Left kidney (tissue), 2 donors: ENCODE results near the gene XRCC3. TPM values are rescaled to one million over a fixed set of nuclear protein-coding genes. Genes with fewer than 3 reads are reported as not detected.

Experiments
- DNase-seq: peaks from one replicate; pipeline ENCODE4 v3.0.0-alpha.2; 2013
- polyA plus RNA-seq: library from polyadenylated mRNA; unstranded; fragments of 120-200 nt; gene quantifications from one replicate; pipeline ENCODE4 v1.2.1, GENCODE V29; 2013; ENCODE audit not compliant: insufficient read length

Gene XRCC3
- polyA plus RNA-seq, 1 donor: 21.1 TPM

- DNase-seq: no peak
These were observed 12.2 kb upstream of the XRCC3 start for GRCh38 chr14:103727313-103727980.

- DNase-seq: no peak
These were observed 11.2 kb upstream of the XRCC3 start for GRCh38 chr14:103726474-103726873.

GRCh38 chr14:103725739-103726395 lies 10.6 kb upstream of the XRCC3 start:
- no peak for DNase-seq

GRCh38 chr14:103725001-103725682 lies 9.9 kb upstream of the XRCC3 start:
- no peak for DNase-seq

GRCh38 chr14:103724116-103724515 lies 8.9 kb upstream of the XRCC3 start:
- DNase-seq: no peak

- no peak for DNase-seq
These were observed 8.5 kb upstream of the XRCC3 start for GRCh38 chr14:103723748-103724081.

- DNase-seq: no peak
These were observed 6.3 kb upstream of the XRCC3 start for GRCh38 chr14:103721334-103722120.

GRCh38 chr14:103719751-103720150 lies 4.5 kb upstream of the XRCC3 start:
- no peak for DNase-seq

- no peak for DNase-seq
These were observed 3.3 kb upstream of the XRCC3 start for GRCh38 chr14:103718572-103718971.

GRCh38 chr14:103716899-103717411 lies 1.7 kb upstream of the XRCC3 start:
- no peak for DNase-seq

GRCh38 chr14:103716091-103716801 lies 995 bp upstream of the XRCC3 start:
- DNase-seq: no peak

GRCh38 chr14:103714063-103714724 lies 1.1 kb downstream of the XRCC3 start:
- no peak for DNase-seq

- DNase-seq: no peak
These were observed 1.8 kb downstream of the XRCC3 start for GRCh38 chr14:103713304-103714062.

- no peak for DNase-seq
These were observed 2.5 kb downstream of the XRCC3 start for GRCh38 chr14:103712633-103713247.

- no peak for DNase-seq
These were observed 3.5 kb downstream of the XRCC3 start for GRCh38 chr14:103711516-103712431.

GRCh38 chr14:103710771-103711377 lies 4.4 kb downstream of the XRCC3 start:
- DNase-seq: no peak

- no peak for DNase-seq
These were observed 5.4 kb downstream of the XRCC3 start for GRCh38 chr14:103709814-103710213.

GRCh38 chr14:103708750-103709187 lies 6.5 kb downstream of the XRCC3 start:
- DNase-seq: no peak
